Panc1 (cell line): ENCODE results near the gene STAB2. TPM values are rescaled to one million over a fixed set of nuclear protein-coding genes. Genes with fewer than 3 reads are reported as not detected.

Experiments
- ATAC-seq: fragments of 200-7000 bp; cut with Tn5 transposase; 2 replicates; pipeline ENCODE4 v1.9.1; 2020; ENCODE audit warnings: mild to moderate bottlenecking, moderate library complexity
- BruUV-seq: library from RNA; stranded (reverse); fragments of 400-500 nt; replicated peaks from 2 replicates; lab custom pipeline; 2021; lab: Mats Ljungman, UMichigan
- CTCF ChIA-PET: fragments of 300-600 bp; sonication (Branson Sonifier 250); formaldehyde crosslinking; loops from one replicate; lab custom pipeline; 2022; ENCODE audit warnings: antibody characterized with exemption; lab: Charles Lee
- POLR2A ChIA-PET: fragments of 300-600 bp; sonication (Branson Sonifier 250); formaldehyde crosslinking; loops from one replicate; lab custom pipeline; 2022; ENCODE audit warnings: antibody characterized with exemption; lab: Charles Lee
- DNase-seq: peaks from one replicate; pipeline ENCODE4 v3.0.0-alpha.2; 2010; ENCODE audit warnings: low read depth, low spot score
- H3K27ac ChIP-seq: 2 replicates; pipeline ENCODE4 v1.5.1; 2011; ENCODE audit warnings: mild to moderate bottlenecking, low read length, inconsistent platforms
- H3K27me3 ChIP-seq: fragments of 200-500 bp; sonication (Bioruptor generic); 2 replicates; pipeline ENCODE4 v1.6.0; 2014; ENCODE audit warnings: low read length, inconsistent platforms; ENCODE audit not compliant: control insufficient read depth, insufficient read depth
- H3K36me3 ChIP-seq: fragments of 200-500 bp; sonication (Bioruptor generic); 2 replicates; pipeline ENCODE4 v1.5.1; 2014; ENCODE audit warnings: inconsistent platforms, mild to moderate bottlenecking, low read length, moderate library complexity; ENCODE audit not compliant: control insufficient read depth, insufficient read depth
- H3K4me1 ChIP-seq: 2 replicates; pipeline ENCODE4 v1.5.1; 2011; ENCODE audit warnings: inconsistent platforms, mild to moderate bottlenecking, low read length, moderate library complexity; ENCODE audit not compliant: control insufficient read depth, insufficient read depth
- H3K4me3 ChIP-seq, 2 experiments: 2 replicates each; pipeline ENCODE4 v1.5.1; 2011 to 2012; ENCODE audit warnings: low read depth in 2 of 2, low read length in 2 of 2, mild to moderate bottlenecking in 2 of 2, inconsistent platforms in 1 of 2, moderate library complexity in 1 of 2
- H3K9me3 ChIP-seq: fragments of 200-500 bp; sonication (Bioruptor generic); 2 replicates; pipeline ENCODE4 v1.5.1; 2014; ENCODE audit warnings: low read depth, mild to moderate bottlenecking, inconsistent platforms, low read length, moderate library complexity; ENCODE audit not compliant: control insufficient read depth, insufficient read depth
- CTCF ChIP-seq: fragments of 450-650 bp; IDR thresholded peaks from 2 replicates; pipeline ENCODE4 v1.5.1; 2017; ENCODE audit warnings: mild to moderate bottlenecking
- POLR2AphosphoS5 ChIP-seq: IDR thresholded peaks from 2 replicates; pipeline ENCODE4 v1.6.1; 2012; ENCODE audit warnings: mild to moderate bottlenecking, low read depth, low read length, moderate library complexity
- REST ChIP-seq, 2 experiments: IDR thresholded peaks; 2 replicates each; pipeline ENCODE4 v1.6.1; 2011 to 2012; ENCODE audit warnings: low read depth in 2 of 2, control low read depth in 1 of 2, low read length in 1 of 2, mild to moderate bottlenecking in 1 of 2, moderate library complexity in 1 of 2; ENCODE audit not compliant: insufficient read depth in 1 of 2
- SIN3A ChIP-seq: IDR thresholded peaks from 2 replicates; pipeline ENCODE4 v1.6.1; 2012; ENCODE audit warnings: low read depth, mild to moderate bottlenecking, low read length, moderate library complexity, borderline replicate concordance; ENCODE audit not compliant: insufficient read depth
- TCF7L2 ChIP-seq: IDR thresholded peaks from 2 replicates; pipeline ENCODE4 v1.6.1; 2011; ENCODE audit warnings: mild to moderate bottlenecking, low read depth, low read length, inconsistent platforms
- in situ Hi-C: cut with HindIII; loops from 2 replicates; pipeline ENCODE4 v1.10.0; 2016; ENCODE audit warnings: low sequenced_read_pairs, low pct_unique_long_range_greater_than_20kb
- intact Hi-C: fragments of 100-400 bp; cut with micrococcal nuclease; formaldehyde crosslinking; loops from one replicate; pipeline ENCODE4 v1.10.0; 2022; ENCODE audit not compliant: unreplicated experiment
- total RNA-seq: library from RNA; stranded (reverse); gene quantifications from one replicate; pipeline ENCODE4 v1.2.1, GENCODE V29; 2021; ENCODE audit not compliant: unreplicated experiment

STAB2 gene
- total RNA-seq, 1 experiment from 2014 or later = not detected

GRCh38 chr12:103813426-103813825, 226.4 kb downstream of the STAB2 start:
- H3K27me3 ChIP-seq = no peaks in the 10 kb centered on the region
- DNase-seq (no peak), ATAC-seq (no peak)
- H3K4me3 ChIP-seq = no peak overlapping the region
- no peak overlapping the region for H3K27ac ChIP-seq
- TF ChIP-seq REST (IDR thresholded peaks at IDR 0.05; ENCODE audit: insufficient read depth in 1 of 2, low read depth in 2 of 2, low read length in 1 of 2) = no peak
- TF ChIP-seq POLR2AphosphoS5 = no peak
- TF ChIP-seq CTCF = no peak
- TF ChIP-seq TCF7L2 = no peak
- TF ChIP-seq SIN3A = no peak
- BruUV-seq = no TSS peak
- H3K9me3 ChIP-seq = no peaks in the 10 kb centered on the region
- no peaks in the 10 kb centered on the region; the same call in 1 of the 2 replicates for H3K4me1 ChIP-seq
- H3K36me3 ChIP-seq = peaks cover 9% of the 10 kb centered on the region
- ChIA-PET POLR2A (no interaction called here), CTCF (no interaction called here)
- in situ Hi-C loops (no loop called here), intact Hi-C loops (no loop called here)

GRCh38 chr12:103813949-103814348, 226.9 kb downstream of the STAB2 start:
- intact Hi-C loops = no loop called here
- no TSS peak for BruUV-seq
- TF ChIP-seq REST (IDR thresholded peaks at IDR 0.05; ENCODE audit: insufficient read depth in 1 of 2, low read depth in 2 of 2, low read length in 1 of 2) = no peak
- TF ChIP-seq POLR2AphosphoS5 = no peak
- no peak for TF ChIP-seq TCF7L2
- no peak for TF ChIP-seq SIN3A
- TF ChIP-seq CTCF = no peak
- no peak for DNase-seq
- Histone ChIP-seq H3K4me3 (no peak overlapping the region), H3K9me3 (no peaks in the 10 kb centered on the region), H3K27me3 (no peaks in the 10 kb centered on the region), H3K4me1 (no peaks in the 10 kb centered on the region), H3K27ac (no peak overlapping the region), H3K36me3 (peaks cover 9% of the 10 kb centered on the region)
- ChIA-PET CTCF (no interaction called here), POLR2A (no interaction called here)
- in situ Hi-C loops = no loop called here
- ATAC-seq = no peak
